GM19467 (cell line): Measurements from ENCODE around the gene CEP295NL.
"Not testable (repeated sequence)": the region's sequence is repeated elsewhere in the genome, so short reads cannot be mapped to it uniquely, and the experiment has no call there.

ENCODE experiments used
- ATAC-seq: cut with Tn5 transposase; IDR thresholded peaks from one replicate; pipeline ENCODE4 v1.9.1; 2021; ENCODE audit warnings: mild to moderate bottlenecking, moderate library complexity; ENCODE audit not compliant: unreplicated experiment

Gene CEP295NL

DNA sequence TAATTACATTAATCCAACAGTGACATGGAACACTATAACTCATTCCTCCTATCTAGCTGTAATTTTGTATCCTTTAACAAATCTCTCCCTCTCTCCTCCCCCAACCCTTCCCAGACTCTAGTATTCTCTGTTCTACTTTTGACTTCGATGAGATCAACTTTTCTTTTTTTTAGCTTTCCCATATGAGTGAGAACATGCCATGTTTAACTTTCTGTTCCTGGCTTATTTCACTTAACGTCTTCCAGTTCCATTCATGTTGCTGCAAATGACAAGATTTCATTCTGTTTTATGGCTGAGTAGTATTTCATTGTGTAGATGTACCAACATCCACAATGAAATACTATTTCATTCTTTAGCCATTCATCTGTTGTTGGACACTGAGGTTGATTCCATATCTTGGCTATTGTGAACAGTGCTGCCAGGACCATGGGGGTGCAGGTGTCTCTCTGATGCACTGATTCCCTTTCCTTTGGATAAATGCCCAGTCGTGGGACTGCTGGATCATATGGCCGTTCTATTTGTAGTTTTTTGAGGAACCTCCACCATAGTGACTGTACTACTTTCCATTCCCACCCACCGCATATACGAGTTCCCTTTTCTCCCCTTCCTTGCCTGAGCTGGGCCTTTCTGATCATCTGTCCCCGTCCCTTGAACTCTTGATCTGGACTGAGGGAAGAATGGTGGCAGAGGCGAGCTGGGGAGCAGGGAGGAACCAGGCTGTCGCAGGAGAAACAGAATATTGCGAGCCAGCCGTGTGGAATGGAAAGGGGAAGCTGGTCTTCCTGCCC is 7.7 kb upstream of the CEP295NL start:
- ATAC-seq: no peak

DNA sequence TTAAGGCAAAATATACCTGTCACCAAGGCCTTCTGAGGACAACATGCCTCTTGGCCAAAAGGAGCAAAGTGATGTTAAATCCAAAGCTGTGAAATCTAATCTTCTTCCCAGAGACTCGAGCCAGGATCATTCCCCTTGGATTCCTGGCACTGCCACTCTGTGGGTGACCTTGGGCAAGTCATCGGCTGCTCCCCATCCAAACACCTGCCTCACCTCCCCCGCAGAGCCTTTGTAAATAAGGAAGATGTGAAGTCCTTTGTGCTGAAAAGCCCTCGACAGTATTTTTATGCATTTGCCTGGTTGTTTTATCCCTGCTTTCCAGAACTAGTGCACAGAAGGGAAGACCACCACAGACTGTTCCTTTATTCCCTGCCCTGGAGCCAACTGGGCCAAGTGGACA is 5.4 kb upstream of the CEP295NL start:
- ATAC-seq: no peak

DNA sequence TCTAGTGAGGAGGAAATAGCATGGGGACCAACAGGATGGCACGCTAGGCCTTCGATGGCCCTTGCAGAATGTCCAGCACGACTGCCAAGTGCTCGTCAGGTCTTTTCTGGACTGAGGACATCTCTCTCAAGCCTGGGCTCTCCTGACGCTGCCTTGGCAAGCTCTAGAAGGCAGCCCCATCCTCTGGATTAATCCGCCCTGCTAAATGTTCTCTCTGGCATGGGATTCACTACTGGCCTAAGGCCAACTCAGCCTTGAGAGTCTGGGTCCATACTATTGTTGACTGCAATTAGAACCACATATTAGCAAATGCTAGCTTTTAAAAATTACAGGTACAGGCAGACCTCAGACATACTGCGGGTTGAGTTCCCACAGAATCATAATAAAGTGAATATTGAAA is 2.5 kb upstream of the CEP295NL start:
- no peak for ATAC-seq

DNA sequence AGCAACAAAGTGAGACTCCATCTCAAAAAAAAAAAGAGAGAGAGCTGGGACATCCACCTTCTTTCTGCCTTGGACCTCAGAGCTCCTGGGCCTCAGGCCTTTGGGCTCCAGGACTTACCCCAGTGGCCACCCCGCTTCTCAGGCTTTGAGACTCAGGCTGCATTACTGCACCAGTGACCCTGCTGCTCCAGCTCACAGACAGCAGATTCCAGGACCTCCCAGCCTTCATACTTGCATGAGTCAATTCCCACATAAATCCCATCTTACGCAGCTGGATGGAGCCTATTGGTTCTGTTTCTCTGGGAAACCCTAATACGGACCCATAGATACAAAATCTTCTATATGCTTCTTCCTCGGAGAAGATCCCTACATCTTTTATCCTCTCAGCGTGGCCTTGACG is 2.1 kb upstream of the CEP295NL start:
- ATAC-seq: no peak

DNA sequence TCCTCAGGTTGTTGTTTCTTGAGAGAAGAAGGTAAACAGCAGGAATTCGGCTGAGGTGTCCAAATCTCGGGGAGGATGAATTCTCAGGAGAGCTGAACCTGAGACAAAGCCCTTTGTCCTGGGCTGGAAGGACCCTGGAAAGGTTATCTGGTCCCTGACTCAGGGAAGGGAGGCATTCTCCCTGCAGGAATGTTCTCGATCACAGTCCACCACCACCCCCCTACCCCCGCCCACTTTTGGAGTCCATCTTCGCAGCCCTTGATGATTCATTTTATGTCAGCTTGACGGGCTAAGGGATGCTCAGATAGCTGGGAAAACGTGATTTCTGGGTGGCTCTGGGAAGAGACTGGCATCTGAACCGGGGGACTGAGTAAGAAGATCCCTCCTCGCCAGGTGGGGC is 1.4 kb upstream of the CEP295NL start:
- ATAC-seq: no peak

DNA sequence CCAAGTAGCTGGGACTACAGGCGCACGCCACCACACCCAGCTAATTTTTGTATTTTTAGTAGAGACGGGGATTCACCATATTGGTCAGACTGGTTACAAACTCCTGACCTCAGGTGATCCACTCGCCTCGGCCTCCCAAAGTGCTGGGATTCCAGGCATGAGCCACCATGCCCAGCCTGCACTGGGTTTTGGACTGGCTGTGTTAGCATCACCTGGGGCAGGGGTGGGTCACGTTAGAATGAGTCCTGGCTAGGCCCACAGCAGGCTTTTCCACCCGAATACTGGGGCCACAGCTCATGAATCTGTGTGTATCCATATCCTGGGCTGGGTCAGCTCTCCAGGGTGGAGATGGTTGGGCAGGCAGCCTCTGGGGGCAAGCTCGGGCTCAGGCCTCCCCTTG is 770 bp downstream of the CEP295NL start:
- not testable (repeated sequence) for ATAC-seq

DNA sequence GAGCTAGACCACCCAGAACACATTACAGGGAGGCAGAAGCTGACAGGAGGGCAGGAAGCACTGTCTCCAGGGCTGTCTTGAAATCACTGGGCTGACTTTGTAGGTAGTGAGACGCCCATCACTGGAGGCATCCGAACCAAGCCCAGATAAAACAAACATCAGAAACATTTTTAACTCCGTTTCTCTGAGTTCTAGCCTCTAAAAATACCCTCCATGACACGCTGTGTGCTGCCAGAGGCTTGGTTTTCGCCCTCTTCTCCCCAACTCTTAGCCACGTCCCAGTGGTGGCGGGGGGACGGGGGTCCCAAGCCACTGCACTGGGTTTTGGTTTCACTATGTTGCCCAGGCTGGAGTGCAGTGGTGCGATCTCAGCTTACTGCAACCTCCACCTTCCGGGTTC is 1.2 kb downstream of the CEP295NL start:
- no peak for ATAC-seq

DNA sequence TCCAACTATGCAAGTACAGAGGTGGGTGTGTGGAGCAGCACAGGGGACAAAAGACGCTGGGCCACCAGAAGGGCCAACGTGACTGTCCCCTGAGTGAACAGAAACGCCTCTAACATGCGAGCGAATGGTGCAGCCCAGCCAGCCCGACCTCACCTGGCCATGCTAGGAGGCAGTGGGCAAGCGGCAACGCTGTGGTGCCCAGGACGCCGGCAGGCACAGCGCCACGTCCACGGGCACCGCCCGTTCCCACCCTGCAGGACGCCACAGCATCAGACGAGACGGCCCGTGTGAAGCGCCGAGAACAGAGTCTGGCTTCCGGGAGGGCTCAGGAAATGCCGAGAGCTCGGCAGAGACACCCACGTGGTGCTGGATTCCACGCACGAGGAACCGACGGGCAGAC is 2.2 kb downstream of the CEP295NL start:
- no peak for ATAC-seq

DNA sequence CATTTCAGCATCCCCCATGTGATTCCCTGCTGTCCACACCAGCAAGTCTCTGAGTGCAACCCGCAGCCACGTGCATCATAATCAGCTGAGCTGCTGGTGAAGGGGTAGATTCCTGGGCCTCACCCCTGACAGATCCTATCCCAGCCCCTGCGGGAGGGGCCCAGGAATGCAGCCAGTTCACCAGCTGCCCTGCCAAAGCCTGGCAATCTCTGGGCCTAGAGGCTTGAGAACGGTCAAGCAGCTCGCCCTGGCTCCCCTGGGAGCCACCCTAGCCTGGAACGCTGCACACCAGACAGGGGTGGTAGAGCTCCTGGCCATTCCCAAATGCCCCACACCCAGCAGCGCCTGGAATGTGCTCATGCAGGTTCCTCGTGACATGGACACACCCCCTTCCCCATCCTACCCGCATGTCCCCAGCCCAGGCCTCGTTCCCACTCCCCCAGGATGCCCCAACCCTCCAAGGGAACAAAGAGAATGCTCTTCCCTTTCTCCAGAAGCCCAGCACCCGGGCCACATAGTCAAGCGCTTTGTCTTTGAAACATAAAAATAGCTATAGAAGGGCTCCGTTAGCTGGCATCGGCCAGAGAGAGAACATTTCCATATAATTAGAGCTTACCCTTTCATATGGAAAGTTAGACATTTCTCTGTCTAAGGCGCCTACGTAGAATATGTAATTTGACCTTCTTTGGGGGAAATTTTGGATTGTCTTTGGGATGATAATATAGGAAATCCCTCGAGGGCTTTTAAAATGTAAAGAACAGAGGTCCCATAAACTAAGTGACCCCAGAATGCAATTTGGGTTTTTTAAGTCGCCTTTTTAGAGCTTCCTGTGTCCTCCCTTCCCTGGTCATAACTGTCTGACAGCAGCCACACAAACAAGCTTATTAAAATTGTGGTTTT is 3.4 kb downstream of the CEP295NL start:
- no peak for ATAC-seq

DNA sequence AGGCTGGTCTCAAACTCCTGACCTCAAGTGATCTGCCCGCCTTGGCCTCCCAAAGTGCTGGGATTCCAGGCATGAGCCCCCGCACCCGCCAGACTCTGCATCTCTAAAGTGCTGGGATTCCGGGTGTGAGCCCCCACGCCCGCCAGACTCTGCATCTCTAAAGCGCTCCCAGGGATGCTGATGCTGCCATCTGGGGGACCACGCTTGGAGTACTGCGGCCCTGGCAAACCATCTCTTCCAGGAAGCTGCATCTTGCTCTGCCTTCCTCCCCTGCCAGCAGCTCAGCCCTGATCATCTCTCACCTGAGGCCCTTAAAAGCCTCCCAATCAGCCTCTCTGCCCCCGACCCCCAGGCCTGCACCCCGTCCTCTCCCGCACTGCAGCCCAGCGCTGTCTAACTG is 4.1 kb downstream of the CEP295NL start:
- ATAC-seq: no peak

DNA sequence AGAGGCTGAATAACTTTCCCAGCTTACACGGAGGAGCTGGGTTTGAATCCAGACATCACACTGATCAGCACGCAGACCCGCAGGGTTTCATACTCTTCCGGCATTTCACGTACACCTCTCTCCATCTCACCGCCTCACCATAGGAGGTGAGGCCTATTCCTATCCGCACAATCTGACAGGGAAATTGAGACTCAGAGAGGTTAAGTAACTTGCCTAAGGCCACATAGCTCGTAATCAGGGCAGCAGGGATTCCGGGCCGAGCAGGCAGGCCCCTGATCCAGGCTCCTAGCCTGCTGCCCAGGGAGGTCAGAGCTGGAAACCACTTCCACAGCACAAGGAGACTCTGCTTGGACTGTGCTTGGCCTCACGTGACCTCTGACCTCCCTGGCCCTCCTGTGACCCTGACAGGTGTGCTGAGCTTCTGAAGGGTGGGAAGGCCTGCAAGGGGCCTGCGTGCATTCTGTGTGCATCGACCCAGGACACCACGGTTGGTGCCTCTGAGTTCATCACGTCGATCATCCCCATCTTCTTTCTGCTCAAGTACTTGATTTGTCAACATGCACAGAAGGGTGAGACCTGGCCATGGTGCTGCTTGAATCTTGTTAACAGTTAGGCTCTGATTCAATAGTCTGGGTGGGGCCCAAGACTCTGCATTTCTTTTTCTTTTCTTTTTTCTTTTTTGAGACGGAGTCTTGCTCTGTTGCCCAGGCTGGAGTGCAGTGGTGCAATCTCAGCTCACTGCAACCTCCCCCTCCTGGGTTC is 4.7 kb downstream of the CEP295NL start:
- no peak for ATAC-seq

DNA sequence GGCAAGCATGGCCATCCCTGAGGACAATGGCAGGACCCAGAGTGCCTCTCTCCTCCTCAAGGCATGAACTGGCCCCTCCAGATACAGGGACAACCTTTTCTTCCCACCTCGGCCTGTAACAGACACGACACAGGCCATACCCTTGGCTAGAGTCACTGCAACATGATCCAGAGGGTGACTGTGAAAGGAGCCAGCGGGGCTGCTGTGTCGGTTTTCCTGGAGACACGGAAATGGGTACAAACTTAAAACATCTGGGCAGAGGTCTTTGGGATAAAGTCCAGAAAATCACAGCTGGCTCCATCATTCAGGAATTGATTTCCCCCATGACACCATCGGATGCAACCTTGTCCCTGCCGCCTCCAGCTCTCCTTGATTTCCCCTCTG is 5.3 kb downstream of the CEP295NL start:
- ATAC-seq: no peak

DNA sequence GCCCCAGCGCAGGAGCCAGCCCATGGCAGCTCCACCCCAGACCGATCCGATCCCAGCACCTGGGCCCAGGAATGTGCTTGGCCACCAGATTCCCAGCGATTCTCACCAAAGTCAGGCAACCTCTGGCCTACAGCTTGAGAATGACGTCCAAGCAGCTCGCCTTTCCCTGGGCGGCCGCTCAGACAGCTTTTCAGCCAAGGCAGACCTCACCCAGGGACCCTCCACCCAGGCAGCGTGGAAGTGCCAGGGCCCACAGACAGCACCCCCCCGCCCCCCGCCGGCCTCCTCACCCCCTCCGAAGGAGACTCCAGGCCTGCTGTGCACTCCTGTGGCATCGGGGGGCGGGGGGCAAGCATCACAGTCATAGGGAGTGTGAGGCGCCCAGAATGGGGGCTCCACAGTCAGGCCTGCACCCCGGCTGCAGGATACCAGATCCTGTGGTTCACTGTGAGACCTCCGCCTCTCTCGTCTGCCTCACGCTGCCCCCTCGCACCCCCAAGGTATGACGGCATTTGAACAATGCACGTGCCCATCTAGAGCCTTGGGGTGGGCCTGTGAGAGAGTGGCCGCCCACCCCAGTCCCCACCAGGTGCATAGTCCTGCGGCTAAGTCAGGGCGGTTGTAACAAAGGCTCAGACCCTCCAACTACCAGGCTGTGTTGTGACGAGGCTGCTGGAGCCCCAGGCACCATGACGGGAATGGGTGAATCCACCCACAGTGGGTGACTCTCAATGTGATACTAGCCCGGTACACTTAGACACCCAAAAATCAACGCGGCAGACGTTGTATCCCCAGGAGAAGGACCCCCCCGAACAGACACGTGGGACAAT is 6.0 kb downstream of the CEP295NL start:
- ATAC-seq: no peak

DNA sequence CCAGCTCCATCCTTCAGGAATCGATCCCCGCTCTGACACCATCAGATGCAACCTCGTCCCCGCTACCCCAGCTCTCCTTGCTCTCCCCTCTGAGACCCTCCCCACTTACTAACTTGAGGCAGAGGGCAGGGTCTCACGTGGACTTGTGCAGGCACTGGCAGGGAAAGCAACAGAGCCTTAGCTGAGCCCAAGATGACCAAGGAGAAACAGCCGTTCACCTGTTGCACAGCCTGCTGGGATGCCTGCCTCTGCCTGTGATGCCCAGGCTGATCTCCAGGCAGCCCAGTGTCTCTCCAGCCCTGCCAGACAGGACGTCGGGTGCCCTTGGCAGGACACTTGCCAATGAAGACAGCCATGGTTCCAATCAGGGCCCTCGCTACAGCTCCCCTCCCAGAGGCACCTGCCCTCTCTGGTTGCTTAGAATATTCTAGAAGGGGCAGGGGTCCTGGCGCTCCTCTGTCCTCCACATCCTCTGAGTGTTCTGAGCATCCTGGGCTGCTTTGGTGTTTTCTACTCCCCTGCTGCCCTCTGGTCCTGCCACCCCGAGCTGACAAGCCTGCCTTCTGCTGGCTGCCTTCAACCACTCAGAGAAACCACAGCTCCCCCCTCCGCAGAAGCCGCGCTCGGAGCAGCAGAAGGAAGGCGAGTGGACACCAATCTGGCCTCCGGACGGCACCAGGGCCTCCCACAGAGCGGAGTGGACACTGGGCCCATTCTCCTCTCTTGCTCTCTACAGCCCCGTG is 6.7 kb downstream of the CEP295NL start:
- ATAC-seq: no peak

DNA sequence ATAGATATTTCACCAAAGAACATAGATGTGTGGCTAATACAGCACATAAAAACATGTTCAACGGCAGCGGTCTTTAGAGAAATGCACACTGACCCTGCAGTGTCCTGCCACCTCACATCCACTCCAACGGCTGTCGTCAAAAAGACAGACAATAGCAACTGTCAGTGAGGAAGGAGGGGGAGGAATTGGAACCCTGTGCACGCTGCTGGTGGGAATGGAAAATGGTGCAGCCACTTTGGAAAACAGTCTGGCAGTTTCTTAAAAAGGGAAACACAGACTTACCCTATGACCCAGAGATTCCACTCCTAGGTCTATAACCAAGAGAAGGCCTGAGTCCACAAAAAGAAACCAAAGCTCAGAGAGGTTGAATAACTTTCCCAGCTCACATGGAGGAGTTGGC is 7.7 kb downstream of the CEP295NL start:
- no peak for ATAC-seq

DNA sequence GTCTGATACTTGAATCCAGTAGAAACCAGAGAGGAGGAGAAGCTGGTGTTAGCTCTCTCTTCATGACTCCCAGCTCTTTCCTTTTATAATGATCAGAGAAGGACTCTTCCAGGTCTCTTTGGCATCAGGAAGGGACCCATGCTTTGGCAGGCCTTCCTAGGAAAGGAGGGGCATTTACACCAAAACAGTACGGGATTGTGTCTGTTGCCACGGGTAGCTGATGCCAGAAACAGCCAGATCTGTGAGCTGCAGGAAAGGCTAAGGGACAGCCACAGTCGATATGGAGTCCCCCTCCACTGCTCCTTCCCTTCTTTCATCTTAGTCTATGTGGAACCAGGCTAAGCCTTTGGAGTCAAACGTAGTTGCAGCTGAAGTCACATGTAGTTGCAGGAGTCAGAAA is 9.3 kb downstream of the CEP295NL start:
- ATAC-seq: no peak

DNA sequence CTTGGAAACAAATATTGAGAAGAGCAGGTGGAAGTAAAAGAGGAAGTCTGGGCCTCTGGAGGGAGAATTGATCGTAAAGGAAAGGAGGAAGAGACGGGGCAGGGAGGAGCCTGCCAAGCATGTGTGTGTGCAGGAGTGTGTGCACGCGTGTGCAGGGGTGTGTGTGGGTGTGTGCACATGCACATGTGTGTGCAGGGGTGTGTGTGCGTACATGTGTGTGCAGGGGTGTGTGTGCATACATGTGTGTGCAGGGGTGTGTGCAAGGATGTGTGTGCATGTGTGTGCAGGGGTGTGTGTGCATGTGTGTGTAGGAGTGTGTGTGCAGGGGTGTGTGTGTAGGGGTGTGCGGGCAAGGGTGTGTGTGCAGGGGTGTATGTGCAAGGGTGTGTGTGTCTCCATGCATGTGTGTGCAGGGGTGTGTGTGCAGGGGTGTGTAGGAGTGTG is 10.0 kb downstream of the CEP295NL start:
- ATAC-seq: no peak

DNA sequence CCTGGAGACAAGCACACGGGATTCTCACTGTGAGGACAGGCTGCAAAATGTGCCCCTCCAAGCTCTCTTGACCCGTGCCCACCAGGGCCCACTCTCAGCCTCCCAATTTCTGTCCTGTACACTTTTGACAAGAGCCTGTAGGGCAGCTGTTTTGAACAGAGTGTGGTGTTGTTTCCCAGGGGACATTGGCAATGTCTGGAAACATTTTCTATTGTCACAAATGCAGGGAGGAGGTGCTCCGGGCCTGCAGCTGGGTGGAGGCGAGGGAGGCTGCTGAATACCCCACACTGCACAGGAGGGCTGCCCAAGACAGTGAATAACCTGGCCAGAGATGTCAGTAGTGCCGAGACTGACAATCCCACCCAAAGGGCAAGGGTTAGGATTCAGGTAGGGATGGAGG is 10.5 kb downstream of the CEP295NL start:
- no peak for ATAC-seq

DNA sequence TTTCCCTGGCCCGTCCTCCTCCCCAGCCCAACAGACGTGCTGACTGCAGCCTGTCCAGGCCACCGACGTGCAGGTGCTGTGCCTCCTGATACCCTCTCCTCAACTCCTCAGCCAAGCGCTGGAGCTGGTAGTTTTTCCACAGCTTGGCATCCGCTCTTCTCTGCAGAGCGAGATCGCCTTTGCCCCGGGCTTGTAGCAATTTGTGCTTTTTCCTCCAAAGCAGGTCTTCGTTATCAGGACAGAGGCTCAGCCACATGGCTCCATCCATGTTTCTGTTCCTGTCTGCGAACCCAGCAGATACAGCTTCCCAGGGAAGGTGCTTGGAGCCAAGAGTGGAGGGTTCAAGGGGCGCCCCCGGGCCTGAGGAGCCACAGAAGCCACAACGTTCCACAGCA is 10.9 kb downstream of the CEP295NL start:
- no peak for ATAC-seq
